NCI-H1930 (cell line): Measurements from ENCODE around the gene KIF24.
"Not testable (repeated sequence)": the region's sequence is repeated elsewhere in the genome, so short reads cannot be mapped to it uniquely, and the experiment has no call there.

ENCODE experiments used
- DNase-seq, 2 experiments: peaks; one replicate each; lab custom pipeline; 2025; lab: John Stamatoyannopoulos, UW

KIF24 gene

GRCh38 chr9:34365282-34365681 lies 36.2 kb upstream of the KIF24 start:
- DNase-seq: no peak

- no peak for DNase-seq
These were observed 34.7 kb upstream of the KIF24 start for GRCh38 chr9:34363619-34364351.

- no peak for DNase-seq
These were observed 33.6 kb upstream of the KIF24 start for GRCh38 chr9:34362614-34363214.

GRCh38 chr9:34352957-34353356 lies 23.9 kb upstream of the KIF24 start:
- not testable (repeated sequence) for DNase-seq

GRCh38 chr9:34352122-34352652 lies 23.1 kb upstream of the KIF24 start:
- DNase-seq: not testable (repeated sequence)

- DNase-seq: no peak
These were observed 20.3 kb upstream of the KIF24 start for GRCh38 chr9:34349324-34349723.

- no peak for DNase-seq
These were observed 18.7 kb upstream of the KIF24 start for GRCh38 chr9:34347800-34348158.

- DNase-seq: no peak
These were observed 18.1 kb upstream of the KIF24 start for GRCh38 chr9:34346873-34347799.

- DNase-seq: no peak
These were observed 14.5 kb upstream of the KIF24 start for GRCh38 chr9:34343605-34344004.

GRCh38 chr9:34343090-34343489 lies 14.0 kb upstream of the KIF24 start:
- no peak for DNase-seq

GRCh38 chr9:34341659-34342295 lies 12.7 kb upstream of the KIF24 start:
- no peak for DNase-seq

- DNase-seq: no peak
These were observed 9.8 kb upstream of the KIF24 start for GRCh38 chr9:34338665-34339385.

GRCh38 chr9:34338079-34338478 lies 9.0 kb upstream of the KIF24 start:
- not testable (repeated sequence) for DNase-seq

- DNase-seq: no peak
These were observed 8.3 kb upstream of the KIF24 start for GRCh38 chr9:34337403-34337802.

GRCh38 chr9:34335376-34335775 lies 6.3 kb upstream of the KIF24 start:
- DNase-seq: no peak

GRCh38 chr9:34334916-34335315 lies 5.8 kb upstream of the KIF24 start:
- no peak for DNase-seq

GRCh38 chr9:34334337-34334824 lies 5.3 kb upstream of the KIF24 start:
- DNase-seq: no peak

GRCh38 chr9:34333836-34334235 lies 4.8 kb upstream of the KIF24 start:
- DNase-seq: no peak

- DNase-seq: peak in 1 of 2 experiments; percentile 29
These were observed 3.3 kb upstream of the KIF24 start for GRCh38 chr9:34332076-34332964.

GRCh38 chr9:34331196-34331595 lies 2.1 kb upstream of the KIF24 start:
- DNase-seq: no peak
